K562 (cell line): Measurements from ENCODE around the gene SPTLC3. TPM values are rescaled to one million over a fixed set of nuclear protein-coding genes. Genes with fewer than 3 reads are reported as not detected.

Experiments
- CHD7 ChIP-seq: fragments of 200-600 bp; sonication (generic); IDR thresholded peaks from one replicate; pipeline ENCODE4 v1.6.1; 2012; ENCODE audit warnings: mild to moderate bottlenecking, low read depth, low read length, inconsistent platforms
- MITF ChIP-seq: IDR thresholded peaks from 2 replicates; pipeline ENCODE4 v1.6.1; 2014; ENCODE audit warnings: antibody characterized with exemption
- PHTF2 ChIP-seq: fragments of 250-450 bp; sonication (Bioruptor Pico); IDR thresholded peaks from 2 replicates; pipeline ENCODE4 v1.5.0; 2021; ENCODE audit warnings: mild to moderate bottlenecking
- polyA plus RNA-seq, 8 experiments: library from polyadenylated mRNA; depleted of rRNA in 4 of 8; stranded (reverse) in 5 of 8; unstranded in 3 of 8; fragments of >200 nt; fragmentation: Nextera tagmentation in 2 of 8; fragmentation: Illumina TruSeq in 1 of 8; extraction: Ambion mirVana in 2 of 8; extraction: Trizol in 1 of 8; gene quantifications; 2 replicates each; pipeline versions ENCODE4 v1.2.1 to v1.2.3, GENCODE V29; 2011 to 2014; ENCODE audit warnings: inconsistent platforms in 1 of 8, missing spikeins in 1 of 8
- total RNA-seq, 7 experiments: library from RNA; depleted of rRNA in 6 of 7; stranded (reverse); fragments of >200 nt in 6 of 7; fragmentation: Illumina TruSeq in 2 of 7; extraction: Trizol in 2 of 7; gene quantifications; 2 replicates each; pipeline versions ENCODE4 v1.2.1 to v1.2.3, GENCODE V29; 2011 to 2021; ENCODE audit warnings: low replicate concordance in 1 of 7

The SPTLC3 gene
- total and polyA plus RNA-seq, 9 of the 15 experiments (the other 6 are each of a cell fraction or from before 2014, with no cell fraction given): not detected

- TF ChIP-seq CHD7 (no peak), MITF (no peak), PHTF2 (CRISPR knock-in tag) (no peak)
Measured at GRCh38 chr20:13008761-13009681, at the start of gene SPTLC3 (continued).
